ENCODE measurements around the gene MAP3K21.

Gene MAP3K21

DNA sequence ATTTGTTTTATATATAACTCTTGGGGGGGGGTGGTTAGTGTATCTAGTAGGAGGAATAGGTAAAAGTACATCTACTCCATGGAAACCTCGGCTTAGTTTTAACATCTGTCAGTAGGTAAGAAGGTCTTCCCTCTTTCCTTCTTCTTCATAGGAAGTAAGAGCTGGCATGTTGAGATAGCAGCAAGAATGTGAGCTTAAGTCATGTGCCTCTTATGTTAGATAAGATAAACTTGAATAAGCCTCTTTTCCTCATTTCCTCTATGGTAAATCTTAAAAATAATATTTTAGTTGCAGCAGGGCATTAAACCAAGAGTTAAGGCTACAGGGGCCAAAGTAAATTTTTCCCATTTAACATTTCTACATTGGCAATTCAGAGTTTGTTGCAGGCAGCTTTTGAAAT lies 100.4 kb downstream of the MAP3K21 start:
- no peak for DNase-seq (ENCODE audit: low read depth)
- TF ChIP-seq, protein P1, sequence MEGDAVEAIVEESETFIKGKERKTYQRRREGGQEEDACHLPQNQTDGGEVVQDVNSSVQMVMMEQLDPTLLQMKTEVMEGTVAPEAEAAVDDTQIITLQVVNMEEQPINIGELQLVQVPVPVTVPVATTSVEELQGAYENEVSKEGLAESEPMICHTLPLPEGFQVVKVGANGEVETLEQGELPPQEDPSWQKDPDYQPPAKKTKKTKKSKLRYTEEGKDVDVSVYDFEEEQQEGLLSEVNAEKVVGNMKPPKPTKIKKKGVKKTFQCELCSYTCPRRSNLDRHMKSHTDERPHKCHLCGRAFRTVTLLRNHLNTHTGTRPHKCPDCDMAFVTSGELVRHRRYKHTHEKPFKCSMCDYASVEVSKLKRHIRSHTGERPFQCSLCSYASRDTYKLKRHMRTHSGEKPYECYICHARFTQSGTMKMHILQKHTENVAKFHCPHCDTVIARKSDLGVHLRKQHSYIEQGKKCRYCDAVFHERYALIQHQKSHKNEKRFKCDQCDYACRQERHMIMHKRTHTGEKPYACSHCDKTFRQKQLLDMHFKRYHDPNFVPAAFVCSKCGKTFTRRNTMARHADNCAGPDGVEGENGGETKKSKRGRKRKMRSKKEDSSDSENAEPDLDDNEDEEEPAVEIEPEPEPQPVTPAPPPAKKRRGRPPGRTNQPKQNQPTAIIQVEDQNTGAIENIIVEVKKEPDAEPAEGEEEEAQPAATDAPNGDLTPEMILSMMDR (IDR thresholded peaks at IDR 0.05; ENCODE audit: low read depth, low read length, missing control alignments), result no peak
- no peak overlapping the region for H3K4me3 ChIP-seq (ENCODE audit: low read depth, low read length)

DNA sequence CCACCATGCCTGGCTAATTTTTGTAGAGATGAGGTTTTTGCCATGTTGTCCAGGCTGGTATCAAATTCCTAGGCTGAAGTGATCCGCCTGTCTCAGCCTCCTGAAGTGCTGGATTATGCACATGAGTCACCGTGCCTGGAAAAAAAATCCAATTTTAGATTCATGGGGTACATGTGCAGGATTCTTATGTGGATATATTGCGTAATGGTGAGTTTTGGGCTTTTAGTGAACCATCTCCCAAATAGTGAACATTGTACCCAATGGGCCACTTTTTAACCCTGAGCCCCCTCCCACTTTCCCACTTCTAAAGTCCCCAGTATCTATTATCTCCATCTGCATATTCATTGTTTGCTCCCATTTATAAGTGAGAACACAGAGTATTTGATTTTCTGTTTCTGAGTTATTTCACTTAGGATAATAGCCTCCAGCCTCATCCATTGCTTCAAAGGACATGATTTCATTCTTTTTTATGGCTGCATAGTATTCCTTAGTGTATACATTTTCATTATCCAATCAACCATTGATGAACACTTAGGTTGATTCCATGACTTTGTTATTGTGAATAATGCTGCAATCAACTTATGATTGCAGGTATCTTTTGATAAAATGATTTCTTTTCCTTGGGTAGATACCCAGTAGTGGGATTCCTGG lies 104.4 kb downstream of the MAP3K21 start:
- H3K4me3 ChIP-seq (ENCODE audit: low read depth, low read length), result no peak overlapping the region

DNA sequence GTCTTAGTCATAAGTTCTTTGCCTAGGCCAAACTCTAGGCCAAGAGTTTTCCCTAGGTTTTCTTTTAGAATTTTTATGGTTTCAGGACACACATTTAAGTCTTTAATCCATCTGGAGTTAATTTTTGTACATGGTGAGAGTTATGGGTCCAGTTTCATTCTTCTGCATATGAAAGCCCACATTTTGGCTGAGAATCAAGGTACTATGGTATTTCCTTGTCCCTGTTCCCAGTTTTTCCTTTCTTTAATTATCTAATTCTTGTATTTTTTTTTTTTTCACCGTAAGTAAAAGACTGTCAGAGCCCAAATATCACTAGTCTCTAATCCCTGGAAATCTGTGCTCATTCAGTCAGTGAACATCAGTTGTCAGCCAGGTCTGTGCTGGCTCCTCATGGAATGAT lies 105.4 kb downstream of the MAP3K21 start:
- no peak for DNase-seq (ENCODE audit: low read depth)
- no peak overlapping the region for H3K4me3 ChIP-seq (ENCODE audit: low read depth, low read length)
- TF ChIP-seq, protein P1 (IDR thresholded peaks at IDR 0.05; ENCODE audit: low read depth, low read length, missing control alignments), result no peak

More for the DNA sequence above, 104.4 kb downstream of the MAP3K21 start:
- TF ChIP-seq, protein P1 (IDR thresholded peaks at IDR 0.05; ENCODE audit: low read depth, low read length, missing control alignments), result no peak
- DNase-seq (ENCODE audit: low read depth), result no peak

DNA sequence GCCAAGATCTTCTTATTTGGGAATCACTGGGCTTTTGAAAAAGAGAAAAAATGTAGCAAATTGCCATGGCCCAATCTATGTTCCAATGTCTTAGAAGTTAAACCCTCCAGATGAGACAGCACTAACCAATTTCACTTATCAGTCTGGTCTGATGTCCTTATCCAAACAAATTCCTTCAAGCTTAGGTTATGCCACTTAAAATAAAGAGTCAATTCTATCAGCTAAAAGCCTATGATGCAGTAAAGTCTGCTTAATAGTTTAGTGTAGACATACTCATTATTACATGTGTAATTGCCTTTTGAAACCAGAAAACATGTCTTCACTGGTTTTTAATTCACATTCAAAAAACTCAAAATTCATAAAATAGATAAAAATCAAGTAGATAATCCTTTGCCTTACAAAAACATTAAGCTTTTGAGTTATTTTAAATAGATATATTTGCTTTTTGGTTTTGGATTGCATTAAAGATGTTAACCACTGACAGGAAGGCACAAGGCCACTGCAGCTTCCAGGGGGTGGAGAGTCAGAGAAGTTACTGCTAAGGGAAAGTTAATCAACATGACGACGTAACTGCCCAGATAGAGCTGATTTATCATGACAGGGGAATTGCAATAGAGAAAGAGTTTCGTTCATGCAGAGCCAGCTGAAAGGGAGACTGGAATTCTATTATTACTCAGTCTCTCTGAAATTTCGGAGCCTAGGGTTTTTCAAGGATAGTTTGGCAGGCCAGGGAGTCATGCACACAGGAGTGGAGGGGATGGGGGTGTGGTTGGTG lies 106.1 kb downstream of the MAP3K21 start:
- no peak for DNase-seq (ENCODE audit: low read depth)
- H3K4me3 ChIP-seq (ENCODE audit: low read depth, low read length), result no peak overlapping the region
- TF ChIP-seq, protein P1 (IDR thresholded peaks at IDR 0.05; ENCODE audit: low read depth, low read length, missing control alignments), result no peak
